NCI-H1694 treated with DMSO at 0.1 percent for 48 hours (cell line): ENCODE results near the gene ZBTB20.
"Not testable (repeated sequence)": the region's sequence is repeated elsewhere in the genome, so short reads cannot be mapped to it uniquely, and the experiment has no call there.

ENCODE experiments used
- DNase-seq: peaks from one replicate; lab custom pipeline; 2025; lab: John Stamatoyannopoulos, UW

The ZBTB20 gene

GRCh38 chr3:115147329-115148141 is 447 bp upstream of the ZBTB20 start:
- DNase-seq, result peak; percentile 100

- peak; percentile 48 for DNase-seq
These were observed 1.1 kb downstream of the ZBTB20 start for GRCh38 chr3:115146032-115146417.

- no peak for DNase-seq
These were observed 5.9 kb downstream of the ZBTB20 start for GRCh38 chr3:115141033-115141757.

GRCh38 chr3:115139072-115139471 is 8.0 kb downstream of the ZBTB20 start:
- DNase-seq, result no peak

- DNase-seq, result no peak
These were observed 12.3 kb downstream of the ZBTB20 start for GRCh38 chr3:115134648-115135347.

GRCh38 chr3:115127208-115127607 is 19.9 kb downstream of the ZBTB20 start:
- DNase-seq, result no peak

GRCh38 chr3:115120597-115120996 is 26.5 kb downstream of the ZBTB20 start:
- no peak for DNase-seq

GRCh38 chr3:115113367-115113766 is 33.7 kb downstream of the ZBTB20 start:
- DNase-seq, result no peak

GRCh38 chr3:115111632-115112031 is 35.5 kb downstream of the ZBTB20 start:
- DNase-seq, result no peak

GRCh38 chr3:115110830-115111229 is 36.3 kb downstream of the ZBTB20 start:
- DNase-seq, result no peak

- DNase-seq, result not testable (repeated sequence)
These were observed 37.0 kb downstream of the ZBTB20 start for GRCh38 chr3:115110066-115110465.

- no peak for DNase-seq
These were observed 38.5 kb downstream of the ZBTB20 start for GRCh38 chr3:115108614-115109013.

GRCh38 chr3:115102046-115102445 is 45.0 kb downstream of the ZBTB20 start:
- no peak for DNase-seq

- no peak for DNase-seq
These were observed 46.3 kb downstream of the ZBTB20 start for GRCh38 chr3:115100806-115101205.

- peak; percentile 65 for DNase-seq
These were observed 47.0 kb downstream of the ZBTB20 start for GRCh38 chr3:115099986-115100571.

GRCh38 chr3:115099134-115099985 is 47.7 kb downstream of the ZBTB20 start:
- DNase-seq, result no peak

- no peak for DNase-seq
These were observed 48.6 kb downstream of the ZBTB20 start for GRCh38 chr3:115098354-115099073.

- no peak for DNase-seq
These were observed 51.9 kb downstream of the ZBTB20 start for GRCh38 chr3:115095236-115095635.

- DNase-seq, result peak; percentile 47
These were observed 54.8 kb downstream of the ZBTB20 start for GRCh38 chr3:115092220-115092791.

- no peak for DNase-seq
These were observed 56.4 kb downstream of the ZBTB20 start for GRCh38 chr3:115090712-115091111.
